ENCODE measurements around the gene PFDN4.

The PFDN4 gene

DNA sequence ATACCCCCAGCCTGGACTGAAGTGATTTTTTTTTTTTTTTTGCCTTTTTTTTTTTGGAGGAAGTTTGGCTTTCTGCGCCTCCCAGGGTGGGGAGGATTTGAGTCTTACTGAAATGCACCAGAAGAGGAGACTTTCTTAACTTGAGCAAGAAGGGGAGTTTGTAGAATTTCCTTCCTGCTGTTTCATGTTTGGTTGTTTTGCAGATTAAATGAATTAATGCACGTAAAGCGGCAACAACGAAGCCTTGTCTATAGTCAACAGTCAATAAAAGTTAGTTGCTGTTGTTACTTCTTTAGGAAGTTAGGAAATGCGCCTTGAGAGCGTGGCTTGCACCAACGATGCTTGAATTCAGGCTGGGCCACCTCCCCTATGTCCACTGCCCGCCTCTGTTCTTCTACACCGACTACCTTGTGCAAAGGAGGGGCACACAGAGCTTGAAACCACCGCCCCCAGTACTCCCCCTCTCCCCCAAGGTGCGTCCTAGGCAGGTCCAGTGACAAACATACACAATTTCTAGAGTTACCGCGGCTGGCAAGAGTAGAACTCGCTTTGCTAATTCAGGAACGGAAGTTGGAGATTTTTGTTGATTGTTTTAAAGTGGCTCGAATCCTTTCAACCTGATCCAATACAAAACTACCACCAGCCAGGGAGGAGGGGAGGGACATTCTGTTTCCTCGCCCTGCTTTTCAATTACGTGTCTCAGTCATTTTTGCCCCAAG is 33.3 kb upstream of the PFDN4 start:
- DNase-seq: no peak

GRCh38 chr20:54176610-54177009 is 31.3 kb upstream of the PFDN4 start:
- DNase-seq: no peak

DNA sequence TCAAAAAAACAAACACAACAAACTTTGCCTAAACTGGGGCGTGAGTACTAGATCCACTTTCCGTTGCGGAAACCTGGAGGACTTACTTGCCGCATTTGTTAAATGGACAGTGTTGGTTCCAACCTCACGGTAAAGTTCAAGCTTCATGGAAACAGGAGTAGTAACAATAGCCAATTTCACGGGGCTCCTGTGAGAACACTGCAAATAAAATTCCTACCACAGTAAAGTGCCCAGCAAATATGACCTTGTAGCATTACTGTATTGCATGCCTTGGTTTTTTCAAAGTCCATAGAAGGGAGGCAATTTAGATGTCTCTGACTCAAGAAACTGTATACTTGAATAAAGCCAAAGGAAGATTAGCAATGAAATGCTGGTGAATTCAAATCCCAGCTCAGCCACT is 30.5 kb upstream of the PFDN4 start:
- no peak for DNase-seq

- no peak for DNase-seq
Measured at GRCh38 chr20:54178256-54178655, 29.6 kb upstream of the PFDN4 start.

DNA sequence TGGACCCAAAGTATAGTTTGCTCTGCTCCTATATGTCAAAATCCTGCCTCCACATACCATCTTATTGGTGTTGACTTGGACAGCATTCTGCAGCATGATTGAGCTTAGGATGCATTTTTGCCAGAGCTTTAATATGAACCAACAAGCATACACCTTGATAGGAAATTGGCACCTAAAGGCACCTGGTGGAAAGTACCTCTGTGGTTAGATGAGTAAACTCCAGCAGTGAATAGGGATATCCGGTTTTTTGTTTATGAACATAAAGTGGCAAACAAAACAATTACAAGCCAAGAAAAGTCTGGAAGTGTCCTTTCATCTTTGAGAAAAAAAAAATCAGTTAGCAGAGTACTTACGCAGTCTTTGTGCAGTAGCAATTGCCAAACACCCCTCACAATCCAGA is 27.9 kb upstream of the PFDN4 start:
- no peak for DNase-seq

- no peak for DNase-seq
Measured at GRCh38 chr20:54180931-54181330, 27.0 kb upstream of the PFDN4 start.

DNA sequence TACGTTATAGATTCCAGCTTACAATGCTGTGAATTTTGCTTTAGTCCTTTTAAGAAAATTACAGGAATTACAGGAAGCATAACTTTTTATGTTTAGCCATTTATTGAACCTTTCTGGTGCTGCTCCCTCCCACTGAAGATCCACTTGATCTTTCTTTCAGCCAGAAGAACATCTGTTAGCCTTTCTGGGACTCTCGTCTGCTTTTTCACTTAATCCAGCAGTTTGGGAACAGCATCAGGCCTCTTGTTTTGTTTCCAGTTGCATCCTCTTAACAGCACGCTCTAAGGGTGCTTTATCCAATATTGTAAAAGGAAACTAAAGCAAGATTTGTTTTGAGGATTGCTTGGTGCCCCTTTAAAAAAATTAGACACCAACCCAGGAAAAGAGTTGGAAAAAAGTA is 23.8 kb upstream of the PFDN4 start:
- no peak for DNase-seq

DNA sequence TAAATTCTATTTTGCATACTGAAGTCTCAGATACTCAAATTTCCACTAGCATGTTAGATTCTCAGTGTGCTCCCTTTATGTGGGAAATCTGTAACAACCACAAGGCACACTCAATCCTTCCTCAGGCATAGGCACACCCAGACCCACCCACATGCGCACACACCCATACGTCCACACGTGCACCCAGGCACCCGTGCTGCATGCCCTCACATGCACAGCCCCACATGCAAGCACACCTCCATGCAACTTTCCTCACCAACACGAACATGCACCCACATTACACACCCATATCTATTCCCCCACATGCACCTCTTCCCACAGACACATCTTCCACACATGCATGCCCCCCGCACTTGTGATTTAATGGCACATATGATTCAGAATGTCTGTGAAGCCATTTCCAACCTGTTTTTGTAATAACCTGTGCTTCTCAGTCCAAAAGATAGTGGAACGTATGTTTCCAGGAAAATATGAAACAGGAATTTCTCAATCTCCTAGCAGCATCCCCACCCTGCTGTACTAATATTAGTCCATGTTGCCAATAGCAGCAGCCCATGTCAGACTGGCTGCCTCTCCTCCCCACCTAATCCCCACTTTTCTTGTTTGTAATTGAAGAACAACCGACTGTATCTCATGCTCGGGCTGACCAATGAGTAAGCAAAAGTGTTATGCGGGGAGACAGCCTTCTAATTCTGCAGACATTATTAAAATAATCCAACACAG is 22.8 kb upstream of the PFDN4 start:
- no peak for DNase-seq

GRCh38 chr20:54188132-54188849 is 19.6 kb upstream of the PFDN4 start:
- DNase-seq: no peak

DNA sequence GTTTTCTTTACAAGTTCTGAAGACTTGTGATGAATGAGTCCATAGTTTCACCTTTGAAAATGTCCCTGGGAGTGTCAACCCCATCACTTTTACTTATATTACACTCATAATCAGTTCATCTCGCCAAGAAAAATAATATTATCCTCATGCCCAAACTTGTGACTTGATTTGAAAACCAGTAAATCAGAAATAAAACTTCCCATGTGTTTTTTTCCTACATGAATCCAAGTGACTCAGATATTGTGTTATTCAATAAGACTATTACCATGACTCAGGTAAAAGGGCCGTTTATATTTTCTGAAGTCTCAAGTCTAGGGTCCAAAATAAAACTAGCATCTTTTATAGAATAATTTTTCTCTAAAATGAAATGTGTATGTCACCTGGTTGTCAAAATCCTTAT is 18.3 kb upstream of the PFDN4 start:
- no peak for DNase-seq

- no peak for DNase-seq
Measured at GRCh38 chr20:54190217-54190616, 17.7 kb upstream of the PFDN4 start.

GRCh38 chr20:54193817-54194216 is 14.1 kb upstream of the PFDN4 start:
- DNase-seq: no peak

GRCh38 chr20:54194724-54195438 is 13.0 kb upstream of the PFDN4 start:
- no peak for DNase-seq

DNA sequence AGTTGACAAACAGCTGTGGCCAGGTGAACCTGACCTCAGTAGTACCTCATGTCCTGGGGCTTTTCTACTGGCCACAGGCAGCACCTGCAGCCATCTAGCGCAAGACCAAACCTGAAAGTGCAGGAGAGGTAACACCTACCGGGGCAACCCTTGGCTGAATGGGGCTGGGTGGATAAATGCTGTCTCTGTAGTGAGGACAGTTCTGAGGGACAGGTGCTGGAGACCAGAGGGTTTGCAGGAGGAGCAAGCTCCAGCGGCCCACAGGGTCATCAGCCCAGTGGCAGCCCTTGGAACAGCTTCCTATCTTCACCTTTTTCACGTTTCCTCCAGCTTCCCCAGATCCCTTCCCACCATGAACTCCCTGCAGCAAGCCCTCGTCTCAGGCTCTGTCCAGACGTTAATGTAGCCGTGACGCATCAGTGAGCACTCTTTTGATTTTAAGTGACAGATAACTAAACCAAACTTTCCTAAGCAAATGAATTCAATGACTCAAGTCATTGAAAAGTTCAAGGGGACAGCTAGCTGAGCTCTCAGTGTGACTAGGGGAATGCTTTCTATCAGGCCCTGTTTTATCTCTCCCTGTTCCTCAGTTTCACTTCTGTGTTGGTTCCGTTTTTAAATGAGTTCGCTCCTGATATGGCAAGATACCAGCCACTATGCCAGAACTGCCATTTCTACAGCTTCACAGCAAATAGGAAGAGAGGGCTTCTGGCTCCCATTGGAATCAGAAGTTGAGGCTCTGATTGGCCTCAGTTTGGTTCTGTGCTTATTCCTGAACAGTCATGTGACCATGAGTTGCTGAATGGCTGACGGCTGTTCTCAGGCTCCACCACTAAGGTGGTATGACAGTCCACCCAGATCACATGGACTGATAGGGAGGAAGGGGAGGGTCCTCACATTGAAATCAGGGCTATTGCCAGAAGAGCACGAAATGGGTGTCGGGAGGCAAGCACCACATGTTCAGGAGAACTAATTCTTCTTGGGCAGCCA is 12.1 kb upstream of the PFDN4 start:
- no peak for DNase-seq

DNA sequence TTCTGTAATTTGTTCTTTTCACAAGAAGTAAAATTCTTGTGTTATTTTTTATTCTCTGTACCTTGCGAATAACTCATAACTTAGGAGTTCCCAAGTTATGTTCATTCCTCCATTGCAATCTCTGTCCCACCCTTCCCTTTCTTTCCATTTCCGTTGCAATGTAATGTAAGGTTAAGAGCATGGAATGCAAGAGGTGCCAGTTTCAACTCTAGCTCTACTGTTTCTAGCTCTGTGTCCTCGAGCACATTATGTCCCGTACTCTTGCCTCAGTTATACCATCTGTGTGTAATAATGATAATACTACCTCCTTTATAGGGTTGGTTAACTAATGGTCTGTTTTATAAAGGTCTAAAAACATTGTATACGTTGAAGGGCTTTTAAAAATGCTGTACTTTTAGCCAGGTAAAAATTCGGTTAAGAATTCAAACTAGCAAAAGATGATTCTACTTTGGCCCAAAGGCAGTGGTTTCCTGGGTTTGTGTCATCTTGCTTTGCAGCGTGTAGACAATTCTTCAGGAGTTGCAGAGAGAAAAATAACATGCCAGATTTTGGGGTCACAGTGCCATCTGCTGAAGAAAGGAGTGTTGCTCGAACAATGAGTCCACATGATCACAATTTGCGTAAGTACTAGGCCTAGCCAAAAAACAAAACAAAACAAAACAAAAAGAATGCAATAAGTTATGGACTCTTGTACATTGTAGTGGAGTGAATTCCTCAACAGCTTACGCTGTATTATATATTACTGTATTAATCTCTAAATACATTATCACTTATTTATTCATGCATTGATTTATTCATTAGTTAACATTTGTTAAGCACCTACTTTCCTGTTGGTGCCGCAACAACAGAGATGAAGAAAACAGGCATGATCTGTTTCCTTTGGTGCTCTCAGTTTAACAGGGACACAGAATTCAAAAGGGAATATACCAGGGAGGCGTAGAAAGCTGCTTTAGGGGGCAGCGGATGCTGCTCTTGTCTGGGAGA is 10.0 kb upstream of the PFDN4 start:
- DNase-seq: no peak

- DNase-seq: no peak
Measured at GRCh38 chr20:54199283-54199682, 8.6 kb upstream of the PFDN4 start.

GRCh38 chr20:54199721-54200176 is 8.1 kb upstream of the PFDN4 start:
- DNase-seq: peak; percentile 69

GRCh38 chr20:54200487-54201267 is 7.2 kb upstream of the PFDN4 start:
- DNase-seq: no peak

DNA sequence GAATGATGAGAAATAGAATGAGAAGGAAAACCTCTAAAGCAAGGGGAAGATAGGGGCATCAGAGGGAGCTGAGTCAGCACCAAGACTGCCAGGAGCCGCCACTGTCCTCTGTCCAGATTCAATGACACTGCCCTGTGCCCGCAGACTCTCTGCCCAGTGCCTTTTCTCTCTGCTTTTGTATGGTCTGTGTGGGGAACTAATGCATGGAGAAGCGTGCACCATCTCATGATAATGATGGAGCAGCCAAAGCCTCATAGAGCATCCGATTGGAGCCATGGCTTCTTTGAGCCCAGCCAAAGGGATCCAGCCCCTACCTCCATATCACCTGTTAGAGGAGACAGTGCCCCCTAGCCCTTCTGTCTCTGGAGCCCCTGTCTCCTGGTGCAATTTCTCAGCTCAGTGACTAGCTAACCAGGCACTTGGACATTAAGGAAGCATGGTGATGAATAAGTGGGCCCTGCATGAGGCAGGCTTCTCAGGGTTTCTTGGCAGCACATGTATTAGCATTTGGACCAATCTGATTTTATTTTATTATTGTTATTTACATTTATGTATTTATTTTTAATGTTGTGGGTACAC is 6.5 kb upstream of the PFDN4 start:
- DNase-seq: no peak

Data from CD4-positive, alpha-beta T cell treated with Interleukin-12 subunit alpha and Interleukin-12 subunit beta, for 1 hour (primary cell).